ENCODE measurements around the gene ROGDI.

The ROGDI gene

GRCh38 chr16:4813251-4814003, 11.0 kb upstream of the ROGDI start:
- DNase-seq, result no peak

GRCh38 chr16:4811773-4812172, 9.3 kb upstream of the ROGDI start:
- no peak for DNase-seq

- DNase-seq, result no peak
Measured at GRCh38 chr16:4811242-4811641, 8.8 kb upstream of the ROGDI start.

- no peak for DNase-seq
Measured at GRCh38 chr16:4806280-4806679, 3.8 kb upstream of the ROGDI start.

GRCh38 chr16:4805231-4805630, 2.8 kb upstream of the ROGDI start:
- DNase-seq, result no peak

GRCh38 chr16:4803898-4804762, 1.7 kb upstream of the ROGDI start:
- no peak for DNase-seq

- no peak for DNase-seq
Measured at GRCh38 chr16:4803401-4803844, 990 bp upstream of the ROGDI start.

- peak; percentile 90 for DNase-seq
Measured at GRCh38 chr16:4802659-4803287, 340 bp upstream of the ROGDI start.

GRCh38 chr16:4801051-4801961, 1.1 kb downstream of the ROGDI start:
- DNase-seq, result no peak

GRCh38 chr16:4800290-4801041, 2.0 kb downstream of the ROGDI start:
- DNase-seq, result no peak

GRCh38 chr16:4799171-4799855, 3.1 kb downstream of the ROGDI start:
- no peak for DNase-seq

GRCh38 chr16:4798456-4798855, 4.0 kb downstream of the ROGDI start:
- DNase-seq, result no peak

GRCh38 chr16:4797805-4798252, 4.6 kb downstream of the ROGDI start:
- no peak for DNase-seq

- no peak for DNase-seq
Measured at GRCh38 chr16:4796982-4797804, 5.2 kb downstream of the ROGDI start.

- no peak for DNase-seq
Measured at GRCh38 chr16:4795828-4796572, 6.4 kb downstream of the ROGDI start.

GRCh38 chr16:4795181-4795827, 7.1 kb downstream of the ROGDI start, which contains the start of gene SMIM22:
SMIM22 (plus strand) TSS chr16:4795369; CDS start chr16:4795735, 366 bp downstream.
- no peak for DNase-seq

GRCh38 chr16:4792951-4793513, 9.4 kb downstream of the ROGDI start:
- no peak for DNase-seq

GRCh38 chr16:4790871-4791270, 11.6 kb downstream of the ROGDI start:
- no peak for DNase-seq
